ENCODE data around the gene TFDP3.

The TFDP3 gene

GRCh38 chrX:133218329-133218728 is at the start of gene TFDP3:
TFDP3 (minus strand) TSS chrX:133218354; CDS start chrX:133218259, 95 bp downstream.
- no peak for DNase-seq (ENCODE audit: low spot score)

GRCh38 chrX:133267621-133268020 is 49.5 kb upstream of the TFDP3 start:
- no peak for DNase-seq (ENCODE audit: low spot score)

GRCh38 chrX:133265331-133265730 is 47.2 kb upstream of the TFDP3 start:
- DNase-seq (ENCODE audit: low spot score), result no peak

GRCh38 chrX:133258481-133258880 is 40.3 kb upstream of the TFDP3 start:
- peak; percentile 3 for DNase-seq (ENCODE audit: low spot score)

GRCh38 chrX:133254666-133255065 is 36.5 kb upstream of the TFDP3 start:
- peak; percentile 21 for DNase-seq (ENCODE audit: low spot score)

GRCh38 chrX:133251204-133251603 is 33.0 kb upstream of the TFDP3 start:
- DNase-seq (ENCODE audit: low spot score), result no peak

- no peak for DNase-seq (ENCODE audit: low spot score)
Measured at GRCh38 chrX:133250184-133251100, 32.3 kb upstream of the TFDP3 start.

- DNase-seq (ENCODE audit: low spot score), result peak; percentile 37
Measured at GRCh38 chrX:133249266-133250058, 31.3 kb upstream of the TFDP3 start.

- no peak for DNase-seq (ENCODE audit: low spot score)
Measured at GRCh38 chrX:133248177-133248576, 30.0 kb upstream of the TFDP3 start.

GRCh38 chrX:133246921-133247320 is 28.8 kb upstream of the TFDP3 start:
- DNase-seq (ENCODE audit: low spot score), result no peak

- no peak for DNase-seq (ENCODE audit: low spot score)
Measured at GRCh38 chrX:133235830-133236229, 17.7 kb upstream of the TFDP3 start.

- DNase-seq (ENCODE audit: low spot score), result peak; percentile 15
Measured at GRCh38 chrX:133232331-133232730, 14.2 kb upstream of the TFDP3 start.

- DNase-seq (ENCODE audit: low spot score), result peak; percentile 82
Measured at GRCh38 chrX:133229361-133229760, 11.2 kb upstream of the TFDP3 start.

- peak; percentile 9 for DNase-seq (ENCODE audit: low spot score)
Measured at GRCh38 chrX:133215747-133216146, 2.4 kb downstream of the TFDP3 start.

- DNase-seq (ENCODE audit: low spot score), result no peak
Measured at GRCh38 chrX:133215017-133215416, 3.1 kb downstream of the TFDP3 start.

GRCh38 chrX:133214301-133214700 is 3.9 kb downstream of the TFDP3 start:
- DNase-seq (ENCODE audit: low spot score), result no peak

- DNase-seq (ENCODE audit: low spot score), result no peak
Measured at GRCh38 chrX:133213117-133213516, 5.0 kb downstream of the TFDP3 start.

GRCh38 chrX:133207751-133208150 is 10.4 kb downstream of the TFDP3 start:
- DNase-seq (ENCODE audit: low spot score), result no peak

- DNase-seq (ENCODE audit: low spot score), result no peak
Measured at GRCh38 chrX:133191739-133192039, 26.5 kb downstream of the TFDP3 start.

GRCh38 chrX:133190877-133191738 is 27.0 kb downstream of the TFDP3 start:
- no peak for DNase-seq (ENCODE audit: low spot score)

GRCh38 chrX:133189195-133189594 is 29.0 kb downstream of the TFDP3 start:
- DNase-seq (ENCODE audit: low spot score), result no peak

GRCh38 chrX:133188631-133189030 is 29.5 kb downstream of the TFDP3 start:
- DNase-seq (ENCODE audit: low spot score), result peak; percentile 35

Measured in RKO (cell line).